GM10847 (cell line): ENCODE results near the gene MAPK4.

ENCODE experiments used
- POLR2A ChIP-seq: IDR thresholded peaks from 2 replicates; pipeline ENCODE4 v1.6.1; 2011; ENCODE audit not compliant: insufficient read length; ENCODE audit errors: extremely low read depth

MAPK4 gene

DNA sequence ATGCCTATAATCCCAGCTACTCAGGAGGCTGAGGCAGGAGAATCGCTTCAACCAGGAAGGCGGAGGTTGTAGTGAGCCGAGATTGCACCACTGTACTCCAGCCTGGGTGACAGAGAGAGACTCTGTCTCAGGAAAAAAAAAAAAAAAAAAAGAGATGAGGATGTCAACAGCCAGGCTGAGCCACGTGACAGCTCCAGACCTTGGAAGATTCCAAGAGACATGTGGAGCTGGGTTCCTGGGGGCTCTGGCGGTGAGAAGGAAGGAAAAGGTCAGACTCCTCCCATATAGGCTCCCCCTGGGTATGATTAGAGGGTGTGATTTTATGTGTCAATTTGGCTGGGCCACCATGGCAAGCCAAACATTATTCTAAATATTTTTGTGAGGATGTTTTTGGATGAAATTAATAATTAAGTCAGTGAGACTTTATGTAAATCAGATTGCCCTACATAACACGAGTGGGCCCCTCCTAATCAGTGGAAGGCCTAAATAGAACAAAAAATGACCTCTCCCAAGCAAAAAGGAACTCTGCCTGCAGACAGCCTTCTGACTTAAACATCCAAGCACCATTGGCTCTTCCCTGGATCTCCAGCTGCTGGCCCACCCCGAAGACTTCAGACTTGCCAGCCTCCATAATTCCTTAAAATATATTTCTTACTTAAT, 178.3 kb downstream of the MAPK4 start:
- no peak for TF ChIP-seq POLR2A

- no peak for TF ChIP-seq POLR2A
Observed at GRCh38 chr18:50742952-50743351, 183.1 kb downstream of the MAPK4 start.

- TF ChIP-seq POLR2A: no peak
Observed at GRCh38 chr18:50744253-50744652, 184.4 kb downstream of the MAPK4 start.

DNA sequence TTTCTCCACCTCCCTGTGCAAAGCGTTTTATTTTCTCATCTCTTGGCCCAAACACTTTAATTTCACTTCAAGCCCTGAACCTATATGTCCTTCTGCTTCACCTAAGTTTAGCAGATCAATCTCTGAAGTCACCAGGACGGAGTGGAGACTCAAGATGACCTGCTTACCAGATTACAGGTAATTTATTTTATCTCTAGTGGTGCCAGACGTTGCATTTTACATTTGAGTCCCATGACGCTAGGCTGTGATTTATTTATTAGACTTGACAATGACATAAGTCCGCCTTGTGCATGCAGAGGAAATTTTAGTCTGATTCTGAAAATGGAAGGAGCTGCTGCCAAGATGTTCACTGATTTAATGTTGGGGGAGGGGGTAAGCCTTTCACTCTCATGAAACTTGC, 186.1 kb downstream of the MAPK4 start:
- no peak for TF ChIP-seq POLR2A

DNA sequence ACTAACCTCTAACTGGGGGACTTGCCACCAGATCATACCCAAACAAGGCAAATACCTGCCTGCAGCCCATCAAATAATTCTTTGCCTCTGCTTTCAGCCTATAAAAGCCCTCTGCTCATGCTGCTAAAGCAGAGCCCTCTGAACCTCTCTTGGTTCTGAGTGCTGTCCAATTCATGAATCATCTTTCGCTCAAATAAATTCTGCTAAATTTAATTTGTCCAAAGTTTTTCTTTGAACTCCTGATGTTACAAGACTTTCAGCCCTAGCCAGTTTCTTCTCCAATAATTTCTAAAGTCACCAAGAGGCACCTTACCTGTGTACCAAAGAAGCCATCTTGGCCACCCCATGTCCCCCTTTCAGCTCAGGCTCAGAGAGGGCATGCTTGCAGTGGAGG, 188.0 kb downstream of the MAPK4 start:
- no peak for TF ChIP-seq POLR2A

DNA sequence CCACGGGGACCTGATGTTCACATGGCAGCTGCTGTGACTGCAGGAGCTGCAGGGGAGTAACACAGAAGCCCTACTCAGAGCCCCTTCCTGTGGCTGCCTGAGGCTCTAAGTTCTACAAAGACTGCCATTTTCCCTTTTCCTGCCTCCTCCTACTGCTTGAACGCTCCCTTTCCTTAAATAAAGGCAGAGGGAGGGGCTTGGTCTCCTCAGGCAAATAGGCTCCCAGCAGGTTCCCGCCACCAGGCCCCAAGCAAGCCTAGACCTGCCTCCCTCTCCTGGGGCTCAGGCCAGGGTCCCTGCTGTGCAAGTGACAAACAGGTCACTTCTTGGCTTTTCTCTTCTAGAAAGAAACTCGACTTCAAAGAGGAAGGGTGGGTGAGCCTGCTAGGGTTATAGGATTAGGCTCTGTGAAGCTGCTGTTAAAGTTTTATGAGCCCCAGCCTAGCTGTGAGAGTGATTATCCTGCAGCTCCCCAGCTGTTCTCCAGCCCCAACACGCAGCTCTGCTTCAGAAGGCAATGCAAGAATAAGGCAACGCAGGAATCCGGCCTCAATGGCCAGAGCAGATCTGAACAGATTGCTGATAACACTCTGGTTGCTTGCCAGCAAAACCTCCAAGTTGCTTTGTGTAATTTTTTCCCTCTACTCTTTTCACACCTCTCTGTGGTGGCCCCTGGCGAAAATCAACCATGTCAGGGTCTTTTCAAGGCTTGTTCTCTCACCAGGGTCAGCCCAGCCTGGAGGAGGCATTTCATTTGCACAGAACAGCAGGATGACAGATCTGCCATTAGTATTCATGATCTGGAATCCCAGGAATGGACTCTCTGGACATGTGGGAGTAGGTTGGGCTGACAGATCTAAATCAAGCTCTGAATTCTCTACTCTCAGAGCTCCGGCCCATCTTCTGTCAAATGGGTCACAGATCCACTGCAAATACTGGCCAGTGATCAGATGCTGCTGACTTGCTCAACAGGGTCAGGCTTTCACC, 188.6 kb downstream of the MAPK4 start:
- TF ChIP-seq POLR2A: no peak

- TF ChIP-seq POLR2A: no peak
Observed at GRCh38 chr18:50749421-50749820, 189.5 kb downstream of the MAPK4 start.

GRCh38 chr18:50749945-50750344, 190.1 kb downstream of the MAPK4 start:
- no peak for TF ChIP-seq POLR2A

GRCh38 chr18:50750546-50750945, 190.7 kb downstream of the MAPK4 start:
- no peak for TF ChIP-seq POLR2A

GRCh38 chr18:50751490-50751889, 191.6 kb downstream of the MAPK4 start:
- TF ChIP-seq POLR2A: no peak

DNA sequence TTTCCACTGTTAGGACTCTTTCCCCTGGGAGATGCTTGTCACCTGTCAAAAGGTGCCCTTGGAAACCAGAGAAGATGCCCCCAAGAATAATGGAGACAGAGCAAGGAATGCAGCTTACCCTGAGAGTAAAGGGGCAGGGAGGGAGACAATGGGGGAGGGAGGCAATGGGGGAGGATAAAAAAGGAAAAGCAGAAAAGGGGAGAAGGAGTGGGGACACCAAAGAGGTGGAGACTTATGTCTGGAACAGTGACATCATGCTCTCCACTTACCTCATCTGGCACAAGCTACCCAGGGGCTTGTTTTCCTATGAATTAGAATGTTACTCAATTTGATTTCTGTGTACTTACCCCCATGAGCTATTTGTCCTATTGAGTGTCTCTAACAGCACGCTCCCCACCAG, 192.1 kb downstream of the MAPK4 start:
- no peak for TF ChIP-seq POLR2A

- TF ChIP-seq POLR2A: no peak
Observed at GRCh38 chr18:50753311-50753710, 193.4 kb downstream of the MAPK4 start.

GRCh38 chr18:50754297-50754696, 194.4 kb downstream of the MAPK4 start:
- TF ChIP-seq POLR2A: no peak

DNA sequence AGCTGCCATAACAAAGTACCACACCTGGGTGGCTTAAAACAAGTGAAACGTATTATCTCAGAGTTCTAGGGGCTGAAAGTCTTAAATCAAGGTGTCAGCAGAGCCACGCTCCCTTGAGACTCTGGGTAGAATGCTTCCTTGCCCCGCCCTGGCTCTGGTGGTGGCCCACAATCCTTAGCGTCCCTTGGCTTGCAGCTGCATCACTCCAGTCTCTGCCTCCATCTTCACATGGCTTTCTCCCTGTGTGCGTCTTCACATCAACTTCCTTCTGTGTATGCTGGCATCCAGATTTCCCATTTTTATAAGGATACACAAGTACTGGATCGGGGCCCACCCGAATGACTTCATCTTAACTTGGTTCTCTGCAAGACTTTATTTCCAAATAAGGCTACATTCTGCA, 197.5 kb downstream of the MAPK4 start:
- TF ChIP-seq POLR2A: no peak

GRCh38 chr18:50769463-50769862, 209.6 kb downstream of the MAPK4 start:
- no peak for TF ChIP-seq POLR2A

- no peak for TF ChIP-seq POLR2A
Observed at GRCh38 chr18:50775207-50775606, 215.3 kb downstream of the MAPK4 start.

DNA sequence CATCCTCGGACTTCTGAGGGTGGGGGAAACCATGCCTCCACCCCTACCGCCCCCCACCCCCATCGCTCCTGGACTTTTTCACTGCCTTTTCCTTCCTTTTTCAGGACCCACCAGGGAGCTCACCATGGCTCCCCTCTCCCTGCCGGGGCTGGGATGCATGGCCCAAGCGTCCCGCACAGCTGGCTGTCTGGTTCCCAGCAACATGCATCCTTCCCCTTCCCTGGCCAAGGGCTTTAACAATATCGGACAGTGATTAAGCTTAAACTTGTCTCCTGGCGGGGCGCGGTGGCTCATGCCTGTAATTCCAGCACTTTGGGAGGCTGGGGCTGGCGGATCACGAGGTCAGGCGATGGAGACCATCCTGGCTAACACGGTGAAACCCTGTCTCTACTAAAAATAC, 215.8 kb downstream of the MAPK4 start:
- TF ChIP-seq POLR2A: no peak

DNA sequence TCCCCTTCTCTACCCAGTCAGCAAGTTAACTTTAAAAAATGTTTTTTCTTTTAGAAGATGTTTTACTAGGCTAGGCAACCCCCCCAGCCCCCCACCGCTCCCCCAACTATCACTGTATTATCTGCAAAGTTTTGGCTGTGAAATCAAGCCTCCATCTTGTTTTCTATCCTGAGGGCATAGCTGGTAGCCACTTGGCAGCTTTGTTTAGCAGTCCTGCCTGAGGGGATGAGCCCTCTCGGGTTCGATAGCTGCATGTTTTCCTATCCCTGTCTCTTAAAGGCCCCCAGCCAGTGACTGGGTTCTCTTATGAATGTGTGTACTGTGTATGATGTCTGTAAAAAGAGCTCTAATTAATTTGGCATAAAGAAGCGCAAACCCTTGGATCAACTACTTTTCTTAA, 216.5 kb downstream of the MAPK4 start:
- no peak for TF ChIP-seq POLR2A
